Karpas-422 (cell line): ENCODE data around the gene CD302. TPM values are rescaled to one million over a fixed set of nuclear protein-coding genes. Genes with fewer than 3 reads are reported as not detected.
"Not testable (repeated sequence)": the region's sequence is repeated elsewhere in the genome, so short reads cannot be mapped to it uniquely, and the experiment has no call there.

Experiments used
- DNase-seq: peaks from one replicate; pipeline ENCODE4 v3.0.0-alpha.2; 2015
- H2AFZ ChIP-seq: fragments of 200-600 bp; sonication (generic); 2 replicates; pipeline ENCODE4 v1.6.1; 2014; ENCODE audit warnings: antibody characterized with exemption, low read length, mixed read lengths
- H3K27ac ChIP-seq: fragments of 200-600 bp; sonication (generic); 2 replicates; pipeline ENCODE4 v1.5.1; 2014; ENCODE audit warnings: mild to moderate bottlenecking, low read length, moderate library complexity
- H3K27me3 ChIP-seq: fragments of 200-600 bp; sonication (generic); 2 replicates; pipeline ENCODE4 v1.6.1; 2014; ENCODE audit warnings: low read length, mixed read lengths
- H3K36me3 ChIP-seq: fragments of 200-600 bp; sonication (generic); 2 replicates; pipeline ENCODE4 v1.6.1; 2014; ENCODE audit warnings: low read length, mixed read lengths; ENCODE audit not compliant: insufficient read depth
- H3K4me1 ChIP-seq: fragments of 200-600 bp; sonication (generic); 2 replicates; pipeline ENCODE4 v1.6.1; 2014; ENCODE audit warnings: mild to moderate bottlenecking, low read length, mixed read lengths
- H3K4me2 ChIP-seq: fragments of 200-600 bp; sonication (generic); 2 replicates; pipeline ENCODE4 v1.6.1; 2014; ENCODE audit warnings: low read length, low read depth, mild to moderate bottlenecking; ENCODE audit not compliant: poor library complexity, severe bottlenecking
- H3K4me3 ChIP-seq: fragments of 200-600 bp; sonication (generic); 2 replicates; pipeline ENCODE4 v1.5.1; 2014; ENCODE audit warnings: mild to moderate bottlenecking, antibody characterized with exemption, low read length, mixed read lengths
- H3K79me2 ChIP-seq: fragments of 200-600 bp; sonication (generic); 2 replicates; pipeline ENCODE4 v1.6.1; 2014; ENCODE audit warnings: mild to moderate bottlenecking, low read length, mixed read lengths
- H3K9ac ChIP-seq: fragments of 200-600 bp; sonication (generic); 2 replicates; pipeline ENCODE4 v1.6.0; 2014; ENCODE audit warnings: low read length
- H3K9me2 ChIP-seq: fragments of 200-600 bp; sonication (generic), shearing (Covaris generic); replicated peaks from 2 replicates; pipeline ENCODE4 v1.6.0; 2014; ENCODE audit warnings: mild to moderate bottlenecking, low read length, moderate library complexity; ENCODE audit not compliant: insufficient read depth
- H3K9me3 ChIP-seq: fragments of 300-700, 200-600 bp; sonication (generic); 2 replicates; pipeline ENCODE4 v1.6.1; 2014; ENCODE audit warnings: low read length, mixed read lengths
- H4K20me1 ChIP-seq: fragments of 200-600 bp; sonication (generic); 2 replicates; pipeline ENCODE4 v1.6.1; 2014; ENCODE audit warnings: mild to moderate bottlenecking, antibody characterized with exemption, low read length, low read depth; ENCODE audit not compliant: insufficient read depth
- total RNA-seq: library from RNA; depleted of rRNA; stranded (reverse); fragments of >200 nt; shearing (Covaris generic); gene quantifications from 2 replicates; pipeline ENCODE4 v1.2.3, GENCODE V29; 2014; ENCODE audit warnings: low replicate concordance

CD302 gene
- total RNA-seq, 1 experiment from 2014 or later, result not detected

DNA sequence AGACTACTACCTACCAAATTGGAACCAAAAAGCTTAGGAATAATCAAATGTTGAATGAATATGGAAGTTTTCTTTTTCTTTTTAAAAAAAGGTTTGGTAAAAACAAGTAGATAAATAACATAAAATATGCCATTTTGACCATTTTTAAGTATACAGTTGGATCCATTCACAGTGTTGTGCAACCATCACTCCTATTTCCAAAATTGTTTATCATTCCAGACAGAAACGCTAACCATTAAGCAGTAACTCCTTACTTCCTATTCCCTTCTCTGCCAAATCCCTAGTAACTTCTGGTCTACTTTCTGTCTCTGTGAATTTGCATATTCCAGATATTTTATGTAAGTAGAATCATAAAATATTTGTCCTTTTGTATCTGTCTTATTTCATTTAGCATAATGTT is 39.8 kb downstream of the CD302 start:
- Histone ChIP-seq H3K4me1 (peaks cover 16% of the 10 kb centered on the region), H3K79me2 (peaks cover 68% of the 10 kb centered on the region), H3K9me2 (no peaks in the 10 kb centered on the region), H3K4me2 (no peak overlapping the region), H3K9ac (no peak overlapping the region), H3K27ac (no peak overlapping the region), H3K27me3 (no peaks in the 10 kb centered on the region), H4K20me1 (peaks cover 27% of the 10 kb centered on the region), H3K9me3 (no peaks in the 10 kb centered on the region), H3K36me3 (peaks cover 69% of the 10 kb centered on the region), H3K4me3 (no peak overlapping the region), H2AFZ (no peak overlapping the region)
- no peak for DNase-seq

GRCh38 chr2:159755788-159756187 is 42.2 kb downstream of the CD302 start:
- Histone ChIP-seq H3K36me3 (peaks cover 78% of the 10 kb centered on the region), H3K9me3 (no peaks in the 10 kb centered on the region), H3K79me2 (peaks cover 87% of the 10 kb centered on the region)

DNA sequence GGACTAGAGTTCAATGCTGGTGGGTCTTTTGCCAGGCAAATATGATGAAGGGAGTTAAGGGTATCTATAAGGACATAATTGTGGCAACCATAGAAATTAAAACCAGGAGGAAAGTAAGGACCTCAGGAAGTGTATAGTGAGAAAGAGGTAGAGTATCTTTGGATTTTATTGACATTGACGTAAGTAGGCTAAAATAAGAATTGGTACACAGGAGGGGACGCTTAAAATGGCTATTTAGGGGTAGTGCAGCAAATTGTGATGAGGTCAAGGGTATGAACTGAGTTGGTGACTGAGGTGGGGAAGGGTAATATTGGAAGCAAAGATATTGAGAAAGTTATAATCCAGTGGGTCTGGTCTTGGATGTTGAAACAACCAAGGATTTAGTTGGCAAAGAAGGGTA is 43.0 kb downstream of the CD302 start:
- Histone ChIP-seq H3K27ac (no peak overlapping the region), H3K9me2 (no peaks in the 10 kb centered on the region), H3K4me1 (peaks cover 22% of the 10 kb centered on the region), H3K9ac (no peak overlapping the region), H3K9me3 (no peaks in the 10 kb centered on the region), H3K79me2 (peaks cover 86% of the 10 kb centered on the region), H2AFZ (no peak overlapping the region), H3K27me3 (no peaks in the 10 kb centered on the region), H3K36me3 (peaks cover 71% of the 10 kb centered on the region), H4K20me1 (peaks cover 32% of the 10 kb centered on the region), H3K4me3 (no peak overlapping the region), H3K4me2 (no peak overlapping the region)
- DNase-seq, result no peak

More at GRCh38 chr2:159755788-159756187, 42.2 kb downstream of the CD302 start:
- Histone ChIP-seq H3K9me2 (no peaks in the 10 kb centered on the region), H3K4me3 (no peak overlapping the region), H2AFZ (no peak overlapping the region), H3K27me3 (no peaks in the 10 kb centered on the region), H4K20me1 (peaks cover 32% of the 10 kb centered on the region), H3K9ac (no peak overlapping the region), H3K4me1 (peaks cover 22% of the 10 kb centered on the region), H3K4me2 (no peak overlapping the region), H3K27ac (no peak overlapping the region)
- no peak for DNase-seq

DNA sequence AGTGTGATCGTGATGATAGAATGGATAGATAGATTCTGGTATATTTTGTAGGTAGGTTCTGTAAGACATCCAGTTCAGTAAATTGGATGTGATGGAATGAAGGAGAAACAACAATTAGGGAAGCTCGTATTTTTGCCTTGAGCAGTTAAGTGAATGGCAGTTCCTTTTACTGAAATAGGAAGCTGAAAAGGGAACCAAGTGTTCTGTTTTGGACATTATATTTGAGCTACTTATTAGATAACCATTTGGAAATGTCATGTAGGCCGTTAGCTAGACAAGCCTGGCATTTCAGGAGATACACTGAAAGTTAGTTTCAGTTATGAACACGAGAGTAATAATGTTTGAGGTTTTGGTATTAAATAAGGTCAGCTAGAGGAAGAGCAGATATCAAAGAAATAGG is 44.2 kb downstream of the CD302 start:
- H4K20me1 ChIP-seq, result peaks cover 28% of the 10 kb centered on the region
- H3K4me1 ChIP-seq, result peaks cover 19% of the 10 kb centered on the region
- peaks cover 67% of the 10 kb centered on the region for H3K36me3 ChIP-seq
- no peak overlapping the region for H3K4me2 ChIP-seq
- H3K9ac ChIP-seq, result no peak overlapping the region
- no peak overlapping the region for H2AFZ ChIP-seq
- H3K27me3 ChIP-seq, result no peaks in the 10 kb centered on the region
- DNase-seq, result no peak
- no peaks in the 10 kb centered on the region for H3K9me2 ChIP-seq
- H3K4me3 ChIP-seq, result no peak overlapping the region
- no peak overlapping the region for H3K27ac ChIP-seq
- peaks cover 85% of the 10 kb centered on the region for H3K79me2 ChIP-seq
- no peaks in the 10 kb centered on the region for H3K9me3 ChIP-seq

- no peaks in the 10 kb centered on the region for H3K9me2 ChIP-seq
- H3K4me1 ChIP-seq, result peaks cover 9% of the 10 kb centered on the region; the same call in 1 of the 2 replicates
- H3K4me3 ChIP-seq, result no peak overlapping the region
- no peak overlapping the region for H3K9ac ChIP-seq
- H3K27ac ChIP-seq, result no peak overlapping the region
- no peaks in the 10 kb centered on the region for H3K27me3 ChIP-seq
- H3K9me3 ChIP-seq, result no peaks in the 10 kb centered on the region
- H4K20me1 ChIP-seq, result peaks cover 23% of the 10 kb centered on the region
- H3K36me3 ChIP-seq, result peaks cover 75% of the 10 kb centered on the region
- peaks cover 87% of the 10 kb centered on the region for H3K79me2 ChIP-seq
- no peak overlapping the region for H3K4me2 ChIP-seq
- H2AFZ ChIP-seq, result no peak overlapping the region
- no peak for DNase-seq
Observed at GRCh38 chr2:159750873-159751272, 47.1 kb downstream of the CD302 start.

GRCh38 chr2:159748089-159748488 is 49.9 kb downstream of the CD302 start:
- Histone ChIP-seq H3K79me2 (peaks cover 83% of the 10 kb centered on the region), H3K36me3 (peaks cover 74% of the 10 kb centered on the region)

GRCh38 chr2:159745237-159745636 is 52.8 kb downstream of the CD302 start:
- not testable (repeated sequence) for H3K9me3 ChIP-seq, H3K4me2 ChIP-seq, H3K27ac ChIP-seq, H3K4me1 ChIP-seq, H3K27me3 ChIP-seq, H4K20me1 ChIP-seq, DNase-seq, H3K9me2 ChIP-seq, H2AFZ ChIP-seq, H3K9ac ChIP-seq, H3K4me3 ChIP-seq
- peaks cover 65% of the 10 kb centered on the region for H3K36me3 ChIP-seq
- peaks cover 86% of the 10 kb centered on the region for H3K79me2 ChIP-seq

More at GRCh38 chr2:159748089-159748488, 49.9 kb downstream of the CD302 start:
- H3K9me3 ChIP-seq, result no peaks in the 10 kb centered on the region
- no peak overlapping the region for H3K4me2 ChIP-seq
- no peaks in the 10 kb centered on the region for H3K9me2 ChIP-seq
- no peak overlapping the region for H3K27ac ChIP-seq
- H3K27me3 ChIP-seq, result no peaks in the 10 kb centered on the region
- no peak for DNase-seq
- no peak overlapping the region for H3K4me3 ChIP-seq
- H2AFZ ChIP-seq, result no peak overlapping the region
- H3K9ac ChIP-seq, result no peak overlapping the region
- H3K4me1 ChIP-seq, result peaks cover 6% of the 10 kb centered on the region; the same call in 1 of the 2 replicates
- peaks cover 9% of the 10 kb centered on the region for H4K20me1 ChIP-seq

- Histone ChIP-seq H3K4me2 (no peak overlapping the region), H3K27me3 (no peaks in the 10 kb centered on the region), H2AFZ (no peak overlapping the region), H3K36me3 (peaks cover 64% of the 10 kb centered on the region), H3K4me1 (no peaks in the 10 kb centered on the region), H3K9me3 (no peaks in the 10 kb centered on the region), H3K4me3 (no peak overlapping the region), H3K9ac (no peak overlapping the region), H3K79me2 (peaks cover 88% of the 10 kb centered on the region), H3K27ac (no peak overlapping the region), H4K20me1 (peaks cover 11% of the 10 kb centered on the region), H3K9me2 (no peaks in the 10 kb centered on the region)
- no peak for DNase-seq
Observed at GRCh38 chr2:159744363-159744762, 53.6 kb downstream of the CD302 start.

DNA sequence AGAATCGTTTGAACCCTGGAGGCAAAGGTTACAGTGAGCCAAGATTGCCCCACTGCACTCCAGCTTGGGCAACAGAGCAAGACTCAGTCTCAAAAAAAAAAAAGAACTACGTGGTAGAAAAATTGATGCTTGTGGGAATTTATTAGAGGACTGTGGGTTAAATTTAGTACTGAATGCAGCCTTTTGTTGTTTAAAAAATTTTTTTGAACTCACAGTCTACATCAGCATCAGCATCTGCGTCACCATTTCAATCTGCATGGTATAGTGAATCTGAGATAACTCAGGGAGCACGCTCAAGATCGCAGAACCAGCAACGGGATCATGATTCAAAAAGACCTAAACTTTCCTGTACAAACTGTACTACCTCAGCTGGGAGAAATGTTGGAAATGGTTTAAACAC is 55.2 kb downstream of the CD302 start:
- H3K9ac ChIP-seq, result no peak overlapping the region
- peaks cover 57% of the 10 kb centered on the region for H3K36me3 ChIP-seq
- no peak for DNase-seq
- no peak overlapping the region for H3K27ac ChIP-seq
- H3K27me3 ChIP-seq, result no peaks in the 10 kb centered on the region
- no peaks in the 10 kb centered on the region for H3K9me3 ChIP-seq
- H2AFZ ChIP-seq, result no peak overlapping the region
- H3K79me2 ChIP-seq, result peaks cover 94% of the 10 kb centered on the region
- peaks cover 22% of the 10 kb centered on the region for H4K20me1 ChIP-seq
- no peak overlapping the region for H3K4me2 ChIP-seq
- H3K4me1 ChIP-seq, result no peaks in the 10 kb centered on the region
- H3K4me3 ChIP-seq, result no peak overlapping the region
- H3K9me2 ChIP-seq, result no peaks in the 10 kb centered on the region
